Right atrium auricular region (tissue), 2 donors: Measurements from ENCODE around the gene LRRC53. TPM values are rescaled to one million over a fixed set of nuclear protein-coding genes. Genes with fewer than 3 reads are reported as not detected.

Experiments used
- DNase-seq: peaks from one replicate; pipeline ENCODE4 v3.0.0-alpha.2; 2019; ENCODE audit warnings: low spot score
- H3K27ac ChIP-seq, 2 donors: fragments of 200-600 bp; sonication (generic); 1 replicate in 1 of 2; 2 replicates in 1 of 2; pipeline ENCODE4 v1.5.1; 2016 to 2019
- H3K27me3 ChIP-seq, 2 donors: fragments of 200-600 bp; sonication (generic); one replicate each; pipeline versions ENCODE4 v1.5.1 to v1.6.0; 2017 to 2019
- H3K36me3 ChIP-seq: fragments of 200-600 bp; sonication (generic); one replicate; pipeline ENCODE4 v1.5.1; 2016
- H3K4me1 ChIP-seq, 2 donors: fragments of 200-600 bp; sonication (generic); one replicate each; pipeline versions ENCODE4 v1.5.1 to v1.6.0; 2017 to 2019
- H3K4me3 ChIP-seq, 2 donors: fragments of 200-600 bp; sonication (generic); 1 replicate in 1 of 2; 2 replicates in 1 of 2; pipeline ENCODE4 v1.5.1; 2017 to 2019; ENCODE audit warnings: mild to moderate bottlenecking in 1 of 2, moderate library complexity in 1 of 2
- H3K9me3 ChIP-seq, 2 donors: fragments of 200-600 bp; sonication (generic); one replicate each; pipeline ENCODE4 v1.5.1; 2019
- total RNA-seq, 2 donors: library from RNA; depleted of rRNA; stranded (reverse); fragments of >200 nt; gene quantifications; one replicate each; pipeline ENCODE4 v1.1.0, GENCODE V29; 2016
- TF ChIP-seq, protein P1 (sequence below), 2 donors: fragments of 200-600 bp; sonication (generic); IDR thresholded peaks; one replicate each; pipeline ENCODE4 v1.5.1; 2019; ENCODE audit warnings: antibody characterized with exemption in 2 of 2

LRRC53 gene
- total RNA-seq, 2 donors from 2014 or later, result not detected

DNA sequence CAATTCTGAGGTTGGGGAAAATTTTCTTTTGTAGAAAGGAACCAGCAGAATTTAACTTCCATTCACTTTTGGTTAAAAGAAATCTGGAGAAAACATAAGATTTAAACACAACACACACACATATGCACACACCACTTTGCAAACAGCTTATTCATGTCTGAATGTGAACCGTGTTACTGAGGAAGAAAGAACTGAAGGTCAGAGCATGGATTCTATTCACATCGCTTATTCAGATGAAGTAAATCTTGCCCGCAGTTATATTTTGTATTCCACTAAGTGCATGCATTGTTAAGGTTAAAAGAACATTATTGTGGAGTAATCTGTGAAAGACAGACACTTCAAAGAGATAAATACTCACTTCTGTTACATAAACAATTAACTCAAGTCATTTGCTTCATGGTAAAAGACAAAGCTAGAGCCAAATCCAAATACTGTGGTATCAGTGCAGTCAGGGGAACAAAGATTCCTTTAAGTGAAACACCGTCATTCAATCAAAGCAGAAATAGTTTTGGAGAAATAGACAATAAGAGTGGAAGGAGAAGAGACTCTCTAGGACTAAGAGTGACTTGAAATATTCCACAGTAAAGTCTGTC is 82.0 kb downstream of the LRRC53 start:
- peaks cover 0 to 11% of the 10 kb centered on the region in 2 donors for H3K4me1 ChIP-seq
- no peak for DNase-seq
- H3K9me3 ChIP-seq, result no peaks in the 10 kb centered on the region
- TF ChIP-seq, protein P1, sequence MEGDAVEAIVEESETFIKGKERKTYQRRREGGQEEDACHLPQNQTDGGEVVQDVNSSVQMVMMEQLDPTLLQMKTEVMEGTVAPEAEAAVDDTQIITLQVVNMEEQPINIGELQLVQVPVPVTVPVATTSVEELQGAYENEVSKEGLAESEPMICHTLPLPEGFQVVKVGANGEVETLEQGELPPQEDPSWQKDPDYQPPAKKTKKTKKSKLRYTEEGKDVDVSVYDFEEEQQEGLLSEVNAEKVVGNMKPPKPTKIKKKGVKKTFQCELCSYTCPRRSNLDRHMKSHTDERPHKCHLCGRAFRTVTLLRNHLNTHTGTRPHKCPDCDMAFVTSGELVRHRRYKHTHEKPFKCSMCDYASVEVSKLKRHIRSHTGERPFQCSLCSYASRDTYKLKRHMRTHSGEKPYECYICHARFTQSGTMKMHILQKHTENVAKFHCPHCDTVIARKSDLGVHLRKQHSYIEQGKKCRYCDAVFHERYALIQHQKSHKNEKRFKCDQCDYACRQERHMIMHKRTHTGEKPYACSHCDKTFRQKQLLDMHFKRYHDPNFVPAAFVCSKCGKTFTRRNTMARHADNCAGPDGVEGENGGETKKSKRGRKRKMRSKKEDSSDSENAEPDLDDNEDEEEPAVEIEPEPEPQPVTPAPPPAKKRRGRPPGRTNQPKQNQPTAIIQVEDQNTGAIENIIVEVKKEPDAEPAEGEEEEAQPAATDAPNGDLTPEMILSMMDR (IDR thresholded peaks at IDR 0.05), result no peak
- no peak overlapping the region for H3K4me3 ChIP-seq
- no peak overlapping the region for H3K27ac ChIP-seq
- no peaks in the 10 kb centered on the region for H3K27me3 ChIP-seq
- H3K36me3 ChIP-seq, result no peaks in the 10 kb centered on the region

DNA sequence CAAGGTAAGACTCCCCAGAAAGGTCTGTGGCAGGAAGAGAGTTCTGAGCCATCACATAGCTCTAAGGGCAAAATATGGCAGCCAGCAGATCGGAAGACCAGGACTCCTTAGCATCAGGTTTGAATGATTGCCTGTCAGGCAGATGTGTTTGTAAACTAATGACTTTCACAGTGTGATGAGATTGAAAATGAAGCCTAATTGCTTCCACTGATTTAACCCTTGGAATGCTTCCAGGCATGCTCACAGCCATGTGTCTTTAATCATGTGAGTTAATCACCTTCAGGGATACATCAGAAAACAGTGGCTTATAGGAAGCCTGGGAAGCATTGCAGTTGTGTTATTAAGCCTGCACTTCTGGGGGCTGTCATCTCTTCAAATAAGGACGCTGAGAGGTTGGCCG is 82.8 kb downstream of the LRRC53 start:
- Histone ChIP-seq H3K4me1 (peaks cover 0 to 11% of the 10 kb centered on the region in 2 donors), H3K27me3 (no peaks in the 10 kb centered on the region), H3K36me3 (no peaks in the 10 kb centered on the region), H3K27ac (no peak overlapping the region), H3K9me3 (no peaks in the 10 kb centered on the region), H3K4me3 (no peak overlapping the region)
- TF ChIP-seq, protein P1 (IDR thresholded peaks at IDR 0.05), result no peak
- DNase-seq, result no peak

DNA sequence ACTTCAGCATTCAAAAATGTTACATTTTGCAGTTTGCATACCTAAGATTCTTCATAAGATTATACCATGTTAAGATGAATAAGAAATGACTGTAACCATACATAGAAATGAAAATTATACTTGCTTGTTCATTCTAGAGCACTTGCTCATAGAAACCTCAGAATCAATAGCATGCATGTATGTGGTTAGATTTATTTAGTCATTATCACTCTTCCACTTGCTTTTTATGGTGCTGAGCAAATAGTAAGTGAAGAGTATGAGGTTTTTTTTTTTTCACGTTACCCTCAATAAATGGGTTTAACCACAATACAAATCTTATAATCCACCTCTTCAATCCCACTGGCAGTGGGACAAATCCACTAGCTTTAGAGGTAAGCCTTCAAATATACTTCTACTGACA is 84.7 kb downstream of the LRRC53 start:
- peaks cover 0 to 11% of the 10 kb centered on the region in 2 donors for H3K4me1 ChIP-seq
- DNase-seq, result no peak
- no peak overlapping the region for H3K4me3 ChIP-seq
- no peaks in the 10 kb centered on the region for H3K9me3 ChIP-seq
- no peaks in the 10 kb centered on the region for H3K36me3 ChIP-seq
- H3K27me3 ChIP-seq, result no peaks in the 10 kb centered on the region
- H3K27ac ChIP-seq, result no peak overlapping the region
- TF ChIP-seq, protein P1 (IDR thresholded peaks at IDR 0.05), result no peak

DNA sequence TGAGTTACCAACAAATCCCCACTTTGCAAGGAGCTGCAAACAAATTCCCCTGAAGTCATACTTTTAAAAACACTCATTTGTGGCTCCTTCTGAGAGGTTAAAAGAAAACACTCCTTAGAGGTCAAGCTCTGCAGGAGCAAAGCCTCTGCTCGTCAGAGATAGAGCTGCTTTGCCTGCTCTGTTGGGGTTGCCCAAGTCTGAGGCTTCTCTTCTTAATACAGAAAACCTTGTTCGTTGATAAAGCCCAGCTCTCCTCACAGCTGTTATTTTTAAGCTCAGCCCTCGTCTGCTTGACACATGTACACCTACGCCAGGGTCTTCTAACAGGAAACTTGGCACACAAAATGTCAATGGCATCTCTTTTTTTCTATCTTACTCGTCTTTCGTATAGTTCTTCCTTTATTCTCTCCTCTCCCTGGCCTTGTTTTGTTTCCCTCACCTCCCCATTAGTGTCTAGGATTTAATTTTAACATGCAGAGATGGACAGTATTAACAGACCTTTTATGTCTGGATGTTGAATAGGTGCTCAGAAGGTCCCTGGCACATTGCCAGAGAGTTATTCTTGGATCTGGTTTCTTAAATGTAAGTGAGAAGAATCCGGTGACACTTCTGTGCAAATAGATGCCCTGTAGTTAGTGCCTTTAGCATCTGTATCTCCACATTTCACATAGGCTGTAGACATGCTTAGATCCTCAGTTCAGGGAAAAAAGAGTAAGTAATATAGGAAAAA is 86.0 kb downstream of the LRRC53 start:
- DNase-seq, result no peak
- Histone ChIP-seq H3K27me3 (no peaks in the 10 kb centered on the region), H3K4me3 (no peak overlapping the region), H3K27ac (peak overlapping the region; percentile 11 to 29), H3K36me3 (no peaks in the 10 kb centered on the region), H3K9me3 (no peaks in the 10 kb centered on the region), H3K4me1 (peaks cover 0 to 11% of the 10 kb centered on the region in 2 donors)
- TF ChIP-seq, protein P1 (IDR thresholded peaks at IDR 0.05), result no peak

DNA sequence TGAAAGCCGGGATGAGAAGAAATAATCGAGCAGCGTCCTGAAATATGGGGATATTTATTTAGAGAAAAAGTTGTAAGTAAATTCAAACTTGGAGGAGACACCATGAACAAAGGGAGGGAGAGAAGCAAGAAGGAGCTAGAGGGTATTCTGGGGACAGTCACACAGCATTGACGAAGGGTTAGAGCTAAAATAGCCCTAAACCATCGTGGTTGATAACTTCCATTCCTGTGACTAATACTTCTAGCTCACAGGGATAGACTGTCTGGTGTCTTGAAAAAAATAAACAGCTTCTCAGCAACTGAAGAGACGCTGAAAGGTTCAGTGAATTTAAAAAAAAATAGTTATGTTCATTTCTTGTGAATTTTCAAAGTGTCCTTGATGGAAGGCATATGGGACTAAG is 86.7 kb downstream of the LRRC53 start:
- no peak for DNase-seq
- no peaks in the 10 kb centered on the region for H3K9me3 ChIP-seq
- peak overlapping the region in 1 of 2 donors; percentile 29 for H3K27ac ChIP-seq
- H3K4me1 ChIP-seq, result peaks cover 0 to 11% of the 10 kb centered on the region in 2 donors
- H3K4me3 ChIP-seq, result no peak overlapping the region
- TF ChIP-seq, protein P1 (IDR thresholded peaks at IDR 0.05), result no peak
- no peaks in the 10 kb centered on the region for H3K27me3 ChIP-seq
- H3K36me3 ChIP-seq, result no peaks in the 10 kb centered on the region
